Endothelial cell of umbilical vein (primary cell): ENCODE measurements around the gene EDN2. TPM values are rescaled to one million over a fixed set of nuclear protein-coding genes. Genes with fewer than 3 reads are reported as not detected.

Source experiments
- BruUV-seq: library from RNA; stranded (reverse); fragments of 400-500 nt; replicated peaks from 2 replicates; lab custom pipeline; 2021; lab: Mats Ljungman, UMichigan
- CTCF ChIA-PET: fragments of 300-600, 350-600 bp; sonication (Branson Sonifier 250); formaldehyde crosslinking; loops from one replicate; lab custom pipeline; 2021; ENCODE audit warnings: antibody characterized with exemption, inconsistent platforms; lab: Charles Lee
- POLR2A ChIA-PET: fragments of 300-600, 350-600 bp; sonication (Branson Sonifier 250); formaldehyde crosslinking; loops from one replicate; lab custom pipeline; 2021; ENCODE audit warnings: antibody characterized with exemption, inconsistent platforms; lab: Charles Lee
- DNase-seq: peaks from one replicate; pipeline ENCODE4 v3.0.0-alpha.2; 2011; ENCODE audit warnings: low read depth, low spot score
- FAIRE-seq: peaks from 2 replicates; lab custom pipeline; 2011; peaks lifted over from hg19 to GRCh38; lab: Jason Lieb, UNC
- H2AFZ ChIP-seq: 2 replicates; pipeline ENCODE4 v1.6.0; 2012; ENCODE audit warnings: low read depth, low read length, control low read depth, inconsistent platforms
- H3K27ac ChIP-seq: 2 replicates; pipeline ENCODE4 v1.5.1; 2011; ENCODE audit warnings: low read depth, mild to moderate bottlenecking, control low read depth, low read length, moderate library complexity; ENCODE audit not compliant: insufficient read depth
- H3K27me3 ChIP-seq, 2 experiments: 2 replicates each; pipeline versions ENCODE4 v1.6.0 to v1.6.1; 2011; ENCODE audit warnings: low read length in 2 of 2, mixed read lengths in 1 of 2; ENCODE audit not compliant: control insufficient read depth in 2 of 2, insufficient read depth in 2 of 2
- H3K36me3 ChIP-seq, 2 experiments: 2 replicates in 1 of 2; 3 replicates in 1 of 2; pipeline ENCODE4 v1.5.1; 2011; ENCODE audit warnings: low read length in 2 of 2, mild to moderate bottlenecking in 1 of 2, moderate library complexity in 1 of 2; ENCODE audit not compliant: control insufficient read depth in 2 of 2, insufficient read depth in 2 of 2; ENCODE audit errors: extremely low read depth in 1 of 2
- H3K4me1 ChIP-seq: 3 replicates; pipeline ENCODE4 v1.5.1; 2011; ENCODE audit warnings: mild to moderate bottlenecking, low read length; ENCODE audit not compliant: control insufficient read depth, insufficient read depth; ENCODE audit errors: extremely low read depth
- H3K4me2 ChIP-seq: 2 replicates; pipeline ENCODE4 v1.6.1; 2011; ENCODE audit warnings: low read length, control low read depth, mixed read lengths; ENCODE audit not compliant: insufficient read depth
- H3K4me3 ChIP-seq, 3 experiments: fragments of 200-600 bp in 1 of 3; sonication (generic), shearing (Covaris generic) in 1 of 3; replicated peaks in 1 of 3; 2 replicates each; pipeline ENCODE4 v1.5.1; 2011 to 2016; ENCODE audit warnings: control low read depth in 3 of 3, low read length in 3 of 3, mild to moderate bottlenecking in 2 of 3, inconsistent platforms in 1 of 3, low read depth in 1 of 3, moderate library complexity in 1 of 3; ENCODE audit not compliant: insufficient read depth in 1 of 3
- H3K79me2 ChIP-seq: 2 replicates; pipeline ENCODE4 v1.6.0; 2012; ENCODE audit warnings: low read length, inconsistent platforms; ENCODE audit not compliant: control insufficient read depth, insufficient read depth
- H3K9ac ChIP-seq: replicated peaks from 2 replicates; pipeline ENCODE3; 2011; ENCODE audit warnings: low read length, control low read depth; ENCODE audit not compliant: insufficient read depth; ENCODE audit errors: extremely low read depth
- H3K9me1 ChIP-seq: replicated peaks from 3 replicates; pipeline ENCODE4 v1.6.0; 2011; ENCODE audit warnings: mild to moderate bottlenecking, low read length; ENCODE audit not compliant: control insufficient read depth, insufficient read depth; ENCODE audit errors: extremely low read depth
- H3K9me3 ChIP-seq: replicated peaks from 2 replicates; pipeline ENCODE4 v1.5.1; 2012; ENCODE audit warnings: low read length, inconsistent platforms; ENCODE audit not compliant: control insufficient read depth, insufficient read depth
- H4K20me1 ChIP-seq: replicated peaks from 2 replicates; pipeline ENCODE3; 2011; ENCODE audit warnings: mild to moderate bottlenecking, low read length; ENCODE audit not compliant: control insufficient read depth, insufficient read depth; ENCODE audit errors: extremely low read depth
- EZH2 ChIP-seq: IDR thresholded peaks from 2 replicates; pipeline ENCODE4 v1.6.1; 2012; ENCODE audit warnings: borderline replicate concordance, low read depth, mild to moderate bottlenecking, moderate library complexity, low read length, inconsistent platforms; ENCODE audit not compliant: severe bottlenecking
- FOS ChIP-seq: IDR thresholded peaks from 2 replicates; pipeline ENCODE4 v1.6.1; 2011; ENCODE audit warnings: mild to moderate bottlenecking, low read length, moderate library complexity, borderline replicate concordance; ENCODE audit not compliant: insufficient read depth
- GATA2 ChIP-seq: IDR thresholded peaks from 2 replicates; pipeline ENCODE4 v1.7.0; 2011; ENCODE audit warnings: low read depth, mild to moderate bottlenecking, moderate library complexity, mixed read lengths, low read length; ENCODE audit not compliant: insufficient read length, insufficient read depth
- JUN ChIP-seq: IDR thresholded peaks from 2 replicates; pipeline ENCODE4 v1.6.1; 2011; ENCODE audit warnings: borderline replicate concordance, low read depth; ENCODE audit not compliant: insufficient read length, insufficient read depth
- MAX ChIP-seq: IDR thresholded peaks from 2 replicates; pipeline ENCODE4 v1.6.1; 2011; ENCODE audit not compliant: insufficient read depth, insufficient read length
- MYC ChIP-seq: IDR thresholded peaks from one replicate; pipeline ENCODE4 v1.6.1; 2011; ENCODE audit warnings: mild to moderate bottlenecking, low read depth, low read length
- POLR2AphosphoS5 ChIP-seq: IDR thresholded peaks from 2 replicates; pipeline ENCODE4 v1.6.1; 2012; ENCODE audit warnings: low read depth, mild to moderate bottlenecking, control low read depth, low read length, moderate library complexity; ENCODE audit not compliant: insufficient read depth
- dilution Hi-C: fragments of 300-500 bp; cut with MboI; formaldehyde crosslinking; loops from one replicate; pipeline ENCODE4 v1.15.0; 2019; ENCODE audit warnings: low sequenced_read_pairs; ENCODE audit not compliant: extremely low pct_ligation_motif_present
- intact Hi-C: fragments of 100-400 bp; cut with micrococcal nuclease; formaldehyde crosslinking; loops from one replicate; pipeline ENCODE4 v1.10.0; 2022
- polyA plus RNA-seq, 4 experiments: library from polyadenylated mRNA; depleted of rRNA in 3 of 4; stranded (reverse) in 3 of 4; unstranded in 1 of 4; fragments of >200 nt; gene quantifications; 2 replicates each; pipeline versions ENCODE4 v1.2.1 to v1.2.3, GENCODE V29; 2011 to 2012; ENCODE audit warnings: missing spikeins in 1 of 4
- total RNA-seq: library from RNA; stranded (reverse); gene quantifications from 2 replicates; pipeline ENCODE4 v1.2.3, GENCODE V29; 2021
- TF ChIP-seq, protein P1 (sequence below), 2 donors: IDR thresholded peaks; 1 replicate in 1 of 2; 2 replicates in 1 of 2; pipeline ENCODE4 v1.5.1; 2011; ENCODE audit warnings: low read length in 2 of 2, mild to moderate bottlenecking in 2 of 2, moderate library complexity in 2 of 2, control low read depth in 1 of 2, inconsistent platforms in 1 of 2, low read depth in 1 of 2; ENCODE audit not compliant: insufficient read depth in 1 of 2; ENCODE audit errors: extremely low read depth in 1 of 2

Gene EDN2
- total and polyA plus RNA-seq, 2 donors (not counting 3 experiments of a cell fraction or from before 2014, with no cell fraction given) = not detected

GRCh38 chr1:41440321-41441085, 44.0 kb downstream of the EDN2 start:
- H2AFZ ChIP-seq = no peak overlapping the region

GRCh38 chr1:41439234-41439633, 45.2 kb downstream of the EDN2 start:
- dilution Hi-C loops = no loop called here
- no peak overlapping the region for H3K27ac ChIP-seq

More at GRCh38 chr1:41440321-41441085, 44.0 kb downstream of the EDN2 start:
- no peak overlapping the region for H3K27ac ChIP-seq
- H3K9me1 ChIP-seq = no peaks in the 10 kb centered on the region
- no peaks in the 10 kb centered on the region for H4K20me1 ChIP-seq
- FAIRE-seq (no peak), DNase-seq (no peak)
- intact Hi-C loops = no loop called here
- H3K4me2 ChIP-seq = no peak overlapping the region
- BruUV-seq = no TSS peak
- no peak overlapping the region for H3K4me3 ChIP-seq
- ChIA-PET CTCF (no interaction called here), POLR2A (no interaction called here)
- TF ChIP-seq MYC (no peak), JUN (no peak), GATA2 (no peak), MAX (no peak), POLR2AphosphoS5 (no peak), EZH2 (no peak)
- H3K4me1 ChIP-seq = no peaks in the 10 kb centered on the region
- no peak overlapping the region for H3K9ac ChIP-seq
- H3K9me3 ChIP-seq = no peaks in the 10 kb centered on the region
- H3K79me2 ChIP-seq = no peaks in the 10 kb centered on the region
- dilution Hi-C loops = no loop called here
- H3K27me3 ChIP-seq = peaks cover 4 to 7% of the 10 kb centered on the region in 2 experiments
- H3K36me3 ChIP-seq = no peaks in the 10 kb centered on the region

More at GRCh38 chr1:41439234-41439633, 45.2 kb downstream of the EDN2 start:
- no TSS peak for BruUV-seq
- Histone ChIP-seq H3K4me1 (no peaks in the 10 kb centered on the region), H3K4me2 (no peak overlapping the region), H3K79me2 (no peaks in the 10 kb centered on the region), H3K36me3 (no peaks in the 10 kb centered on the region), H3K9ac (no peak overlapping the region), H3K4me3 (no peak overlapping the region), H3K9me3 (no peaks in the 10 kb centered on the region), H2AFZ (no peak overlapping the region), H3K27me3 (peaks cover 4 to 7% of the 10 kb centered on the region in 2 experiments), H4K20me1 (no peaks in the 10 kb centered on the region), H3K9me1 (no peaks in the 10 kb centered on the region)
- intact Hi-C loops = no loop called here
- DNase-seq (no peak), FAIRE-seq (no peak)
- ChIA-PET CTCF (no interaction called here), POLR2A (no interaction called here)
- TF ChIP-seq, protein P1, sequence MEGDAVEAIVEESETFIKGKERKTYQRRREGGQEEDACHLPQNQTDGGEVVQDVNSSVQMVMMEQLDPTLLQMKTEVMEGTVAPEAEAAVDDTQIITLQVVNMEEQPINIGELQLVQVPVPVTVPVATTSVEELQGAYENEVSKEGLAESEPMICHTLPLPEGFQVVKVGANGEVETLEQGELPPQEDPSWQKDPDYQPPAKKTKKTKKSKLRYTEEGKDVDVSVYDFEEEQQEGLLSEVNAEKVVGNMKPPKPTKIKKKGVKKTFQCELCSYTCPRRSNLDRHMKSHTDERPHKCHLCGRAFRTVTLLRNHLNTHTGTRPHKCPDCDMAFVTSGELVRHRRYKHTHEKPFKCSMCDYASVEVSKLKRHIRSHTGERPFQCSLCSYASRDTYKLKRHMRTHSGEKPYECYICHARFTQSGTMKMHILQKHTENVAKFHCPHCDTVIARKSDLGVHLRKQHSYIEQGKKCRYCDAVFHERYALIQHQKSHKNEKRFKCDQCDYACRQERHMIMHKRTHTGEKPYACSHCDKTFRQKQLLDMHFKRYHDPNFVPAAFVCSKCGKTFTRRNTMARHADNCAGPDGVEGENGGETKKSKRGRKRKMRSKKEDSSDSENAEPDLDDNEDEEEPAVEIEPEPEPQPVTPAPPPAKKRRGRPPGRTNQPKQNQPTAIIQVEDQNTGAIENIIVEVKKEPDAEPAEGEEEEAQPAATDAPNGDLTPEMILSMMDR (IDR thresholded peaks at IDR 0.05; ENCODE audit: extremely low read depth in 1 of 2, insufficient read depth in 1 of 2, low read depth in 1 of 2, low read length in 2 of 2) = no peak
- TF ChIP-seq MAX = no peak
- TF ChIP-seq POLR2AphosphoS5 = no peak
- TF ChIP-seq JUN = no peak
- TF ChIP-seq FOS = no peak
- no peak for TF ChIP-seq MYC
